ENCODE results near the gene ESRRB.

ESRRB gene

DNA sequence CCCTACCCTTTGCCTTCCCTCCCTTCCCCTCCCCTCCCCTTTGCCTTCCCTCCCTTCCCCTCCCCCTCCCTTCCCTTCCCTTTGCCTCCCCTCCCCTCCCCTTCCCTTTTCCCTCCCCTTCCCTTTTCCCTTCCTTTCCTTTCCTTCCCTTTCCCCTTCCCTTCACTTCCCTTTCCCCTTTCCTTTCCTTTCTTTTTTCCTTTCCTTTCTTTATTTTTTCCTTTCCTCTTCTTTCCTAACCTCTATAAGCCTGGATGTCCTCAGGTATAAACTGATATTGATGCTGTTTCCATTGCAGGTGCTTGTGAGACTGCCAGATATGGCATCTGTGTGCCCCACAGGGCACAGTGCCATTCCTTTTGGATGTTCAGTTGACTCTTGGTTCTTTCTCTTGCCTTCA is 163.2 kb downstream of the ESRRB start:
- no peak for DNase-seq

DNA sequence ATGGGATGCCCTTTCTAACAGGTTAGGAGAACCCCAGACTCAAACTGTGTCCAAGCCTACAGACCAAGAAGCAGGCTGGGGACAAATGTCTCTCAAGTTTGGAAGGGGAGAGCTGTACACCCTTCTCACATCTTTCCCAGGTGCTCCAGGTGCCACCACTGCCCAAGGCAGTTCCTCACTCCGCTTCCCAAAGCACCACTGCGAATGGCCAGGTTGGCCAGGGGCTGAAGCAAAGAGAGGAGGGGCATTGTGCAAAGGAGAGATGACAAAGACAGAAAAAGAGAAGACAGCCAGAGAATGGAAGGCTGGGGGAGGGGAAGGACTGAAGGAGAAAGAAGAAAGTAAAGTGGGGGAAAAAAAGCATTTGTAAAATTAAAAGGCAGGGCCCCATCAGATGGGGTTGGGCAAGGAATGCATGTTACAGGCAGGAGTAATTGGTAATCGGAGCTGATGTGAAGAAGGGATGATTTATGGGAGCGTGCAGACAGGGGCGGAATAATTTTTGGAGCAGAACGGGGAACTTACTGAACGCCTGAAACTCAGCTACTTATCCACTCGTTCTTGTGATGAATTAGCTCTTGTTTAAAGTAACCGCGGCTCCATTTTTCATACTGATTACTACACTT is 165.8 kb downstream of the ESRRB start:
- no peak for DNase-seq

DNA sequence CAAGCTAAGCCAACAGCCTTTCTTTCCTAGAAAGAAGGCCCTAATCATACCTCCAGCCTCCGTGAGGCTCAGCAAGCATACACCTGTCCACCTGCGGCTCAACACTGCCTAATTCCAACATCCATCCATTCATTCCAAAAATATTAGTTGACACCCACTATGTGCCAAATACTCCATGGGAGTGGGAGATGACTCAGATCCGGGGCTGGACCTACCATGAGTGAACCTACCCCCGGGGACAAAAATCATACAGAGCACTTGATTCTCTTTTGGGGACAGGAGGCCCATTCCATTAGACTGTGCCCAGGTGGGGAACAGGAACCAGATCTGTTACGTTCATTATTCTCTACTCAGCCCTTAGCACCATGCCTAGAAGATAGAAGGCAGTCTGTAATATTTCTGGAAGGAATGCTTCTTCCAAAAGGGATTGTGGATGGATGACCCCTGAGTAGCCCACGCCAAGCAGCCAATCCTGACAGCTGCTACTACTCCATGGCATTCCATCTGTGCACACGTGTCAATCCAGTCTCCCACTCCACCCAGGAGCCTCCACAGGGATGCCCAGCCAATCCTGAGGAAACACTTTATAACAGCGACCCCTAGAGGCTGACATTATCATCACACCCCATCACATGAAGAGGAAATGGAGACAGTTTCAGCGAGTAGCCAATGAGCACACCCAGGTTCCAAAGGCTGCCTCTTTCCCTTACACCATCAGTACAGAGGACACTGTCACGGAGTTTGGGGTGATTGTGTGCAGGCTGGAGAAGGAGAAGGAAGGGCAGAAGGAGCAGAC is 170.7 kb downstream of the ESRRB start:
- DNase-seq = no peak

DNA sequence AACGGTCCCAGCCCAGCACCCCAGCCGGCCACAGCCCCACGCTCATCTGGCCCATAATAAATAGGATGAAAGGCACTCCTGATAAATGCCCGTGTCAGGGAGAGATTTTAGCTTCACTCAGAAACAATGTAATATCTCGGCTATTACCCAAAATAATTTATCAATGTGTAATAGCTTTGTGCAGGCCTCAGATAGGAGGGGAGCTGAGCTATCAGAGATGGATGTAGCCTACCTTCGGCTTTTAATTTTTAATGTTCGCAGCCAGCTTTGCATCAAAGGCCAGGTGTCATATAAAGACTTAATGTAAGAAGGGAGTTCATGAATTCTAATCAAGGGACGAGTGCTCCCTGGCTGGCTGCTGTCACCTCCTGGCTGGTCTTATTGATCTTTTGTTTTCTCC is 171.9 kb downstream of the ESRRB start:
- DNase-seq = no peak

DNA sequence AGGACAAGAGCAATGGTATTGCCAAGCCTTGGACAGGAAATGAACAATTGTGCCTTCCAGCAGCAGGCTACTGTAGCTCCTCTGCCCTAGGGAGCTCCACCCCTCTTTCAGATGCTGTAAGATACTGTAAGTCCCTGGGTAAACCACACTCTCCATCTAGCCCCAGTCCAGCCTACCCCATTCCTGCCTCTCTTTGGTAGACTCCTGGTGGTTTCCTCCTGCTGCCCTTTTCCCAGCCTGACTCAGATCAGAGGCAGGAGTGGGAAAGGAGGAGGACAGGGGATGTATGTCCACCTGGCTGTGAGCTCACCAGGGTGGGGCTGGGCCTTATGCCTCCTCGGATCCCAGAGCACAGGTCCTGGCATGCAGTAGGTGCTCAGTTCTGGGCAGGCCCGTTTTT is 174.6 kb downstream of the ESRRB start:
- no peak for DNase-seq

DNA sequence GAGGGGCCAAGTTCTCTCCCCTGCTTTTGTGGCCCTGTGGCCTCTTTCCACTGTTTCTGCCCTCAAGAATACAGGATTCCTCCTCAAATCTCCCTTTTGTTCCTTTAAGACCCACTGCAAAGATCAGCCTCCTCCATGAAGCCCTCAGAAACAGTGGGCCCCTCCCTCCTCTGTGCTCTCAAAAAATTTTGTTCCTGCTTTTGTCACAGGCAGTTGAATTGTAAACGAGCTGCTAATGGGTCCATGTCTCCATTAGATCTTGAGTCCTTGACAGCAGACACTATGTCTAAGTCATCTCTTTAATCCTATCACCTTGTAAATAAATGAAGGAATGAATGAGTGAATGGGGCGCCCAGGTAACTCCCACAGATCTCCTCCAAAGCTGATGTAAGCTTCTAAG is 175.2 kb downstream of the ESRRB start:
- no peak for DNase-seq

Data from anterior cingulate cortex (tissue), 58 donors.